Suprapubic skin (tissue), 4 donors: ENCODE data around the gene PRMT7. TPM values are rescaled to one million over a fixed set of nuclear protein-coding genes. Genes with fewer than 3 reads are reported as not detected.

ENCODE experiments used
- DNase-seq, 2 donors: peaks; one replicate each; pipeline ENCODE4 v3.0.0-alpha.2; 2019; ENCODE audit warnings: low spot score in 2 of 2
- H3K27ac ChIP-seq: fragments of 200-600 bp; sonication (generic); one replicate; pipeline ENCODE4 v1.5.1; 2019
- H3K27me3 ChIP-seq: fragments of 200-600 bp; sonication (generic); one replicate; pipeline ENCODE4 v1.5.1; 2019
- H3K36me3 ChIP-seq: fragments of 200-600 bp; sonication (generic); one replicate; pipeline ENCODE4 v1.5.1; 2019
- H3K4me1 ChIP-seq: fragments of 200-600 bp; sonication (generic); one replicate; pipeline ENCODE4 v1.5.1; 2019
- H3K4me3 ChIP-seq: fragments of 200-600 bp; sonication (generic); one replicate; pipeline ENCODE4 v1.5.1; 2019; ENCODE audit warnings: mild to moderate bottlenecking
- H3K9me3 ChIP-seq: fragments of 200-600 bp; sonication (generic); one replicate; pipeline ENCODE4 v1.5.1; 2019
- EP300 ChIP-seq: sonication (generic); formaldehyde crosslinking; IDR thresholded peaks from one replicate; pipeline ENCODE4 v1.6.1; 2017; ENCODE audit warnings: antibody characterized with exemption
- POLR2A ChIP-seq, 2 donors: fragments of 450-650 bp; IDR thresholded peaks; one replicate each; pipeline ENCODE4 v1.6.1; 2017; ENCODE audit warnings: antibody characterized with exemption in 2 of 2, mild to moderate bottlenecking in 2 of 2, moderate library complexity in 2 of 2
- POLR2AphosphoS5 ChIP-seq, 3 donors: sonication (generic); formaldehyde crosslinking; IDR thresholded peaks; one replicate each; pipeline ENCODE4 v1.6.1; 2017; ENCODE audit warnings: antibody characterized with exemption in 3 of 3
- WGBS: methylation state at CpG from one replicate; pipeline ENCODE4 v1.1.5; 2018; 5-methylcytosine and 5-hydroxymethylcytosine counted together
- total RNA-seq, 4 donors: library from RNA; depleted of rRNA; stranded (reverse); fragments of >200 nt; gene quantifications; one replicate each; pipeline ENCODE4 v1.1.0, GENCODE V29; 2016
- TF ChIP-seq, protein P1 (sequence below), 2 donors: fragments of 200-600 bp in 1 of 2; fragments of 450-650 bp in 1 of 2; sonication (generic) in 1 of 2; IDR thresholded peaks; one replicate each; pipeline ENCODE4 v1.5.1; 2016 to 2019; ENCODE audit warnings: antibody characterized with exemption in 2 of 2, mild to moderate bottlenecking in 1 of 2, moderate library complexity in 1 of 2

The PRMT7 gene
- total RNA-seq, 4 donors from 2014 or later: 38.8 to 101 (median 69.9) TPM

DNA sequence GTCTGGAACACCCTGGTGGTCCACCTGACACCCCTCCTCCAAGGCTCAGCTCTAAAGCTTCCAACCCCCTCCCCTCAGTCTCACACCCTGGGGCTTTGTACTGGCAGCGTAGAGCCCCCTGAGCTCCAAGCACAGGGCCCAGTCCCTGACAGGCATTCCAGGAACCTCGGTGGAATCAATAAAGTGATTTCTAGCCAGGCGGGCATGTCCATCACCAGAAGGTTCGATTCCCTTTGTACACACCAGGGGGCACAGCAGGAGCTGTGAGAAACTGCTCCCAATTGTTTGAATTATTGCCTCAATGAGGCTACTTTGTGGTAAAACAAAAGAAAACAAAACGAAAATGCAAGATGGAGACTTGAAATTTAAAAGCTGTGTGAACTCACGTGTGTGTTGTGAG is 85.7 kb downstream of the PRMT7 start:
- DNase-seq: no peak
- no peaks in the 10 kb centered on the region for H3K9me3 ChIP-seq
- WGBS: 35% methylated on average over 6 of the region's 6 CpGs

DNA sequence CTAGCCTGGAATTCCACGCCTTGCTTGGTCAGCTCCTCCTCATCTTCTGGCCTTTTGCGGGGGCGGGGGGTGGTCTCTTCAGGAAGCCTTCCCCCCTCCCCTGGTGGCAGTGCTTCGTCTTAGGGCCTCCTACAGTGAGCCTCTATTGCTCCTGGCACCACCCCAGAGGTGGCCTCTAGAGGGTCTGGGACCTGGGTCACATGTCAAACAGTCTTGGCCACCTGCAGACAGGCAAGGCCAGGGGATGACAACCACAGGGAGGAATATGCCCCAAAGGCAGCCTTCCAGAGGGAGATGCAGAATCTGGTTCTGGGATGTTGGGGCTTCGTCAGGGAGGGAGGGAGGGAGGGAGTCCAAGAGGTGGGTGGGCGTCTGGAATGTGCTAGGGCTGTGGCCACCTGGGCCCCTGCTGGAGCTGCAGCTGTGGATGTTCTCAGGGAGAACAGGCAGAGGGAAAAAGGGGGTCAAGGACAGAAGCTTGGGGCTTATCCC is 86.9 kb downstream of the PRMT7 start:
- Histone ChIP-seq H3K27ac (no peak overlapping the region), H3K27me3 (no peaks in the 10 kb centered on the region), H3K9me3 (no peaks in the 10 kb centered on the region), H3K4me1 (no peaks in the 10 kb centered on the region), H3K36me3 (no peaks in the 10 kb centered on the region), H3K4me3 (no peak overlapping the region)
- TF ChIP-seq, protein P1, sequence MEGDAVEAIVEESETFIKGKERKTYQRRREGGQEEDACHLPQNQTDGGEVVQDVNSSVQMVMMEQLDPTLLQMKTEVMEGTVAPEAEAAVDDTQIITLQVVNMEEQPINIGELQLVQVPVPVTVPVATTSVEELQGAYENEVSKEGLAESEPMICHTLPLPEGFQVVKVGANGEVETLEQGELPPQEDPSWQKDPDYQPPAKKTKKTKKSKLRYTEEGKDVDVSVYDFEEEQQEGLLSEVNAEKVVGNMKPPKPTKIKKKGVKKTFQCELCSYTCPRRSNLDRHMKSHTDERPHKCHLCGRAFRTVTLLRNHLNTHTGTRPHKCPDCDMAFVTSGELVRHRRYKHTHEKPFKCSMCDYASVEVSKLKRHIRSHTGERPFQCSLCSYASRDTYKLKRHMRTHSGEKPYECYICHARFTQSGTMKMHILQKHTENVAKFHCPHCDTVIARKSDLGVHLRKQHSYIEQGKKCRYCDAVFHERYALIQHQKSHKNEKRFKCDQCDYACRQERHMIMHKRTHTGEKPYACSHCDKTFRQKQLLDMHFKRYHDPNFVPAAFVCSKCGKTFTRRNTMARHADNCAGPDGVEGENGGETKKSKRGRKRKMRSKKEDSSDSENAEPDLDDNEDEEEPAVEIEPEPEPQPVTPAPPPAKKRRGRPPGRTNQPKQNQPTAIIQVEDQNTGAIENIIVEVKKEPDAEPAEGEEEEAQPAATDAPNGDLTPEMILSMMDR (IDR thresholded peaks at IDR 0.05): no peak
- TF ChIP-seq POLR2A (IDR thresholded peaks at IDR 0.05) (no peak), EP300 (no peak), POLR2AphosphoS5 (IDR thresholded peaks at IDR 0.05) (no peak)
- 77% methylated on average over 6 of the region's 6 CpGs for WGBS
- no peak for DNase-seq

More for the DNA sequence above, 85.7 kb downstream of the PRMT7 start:
- TF ChIP-seq, protein P1 (IDR thresholded peaks at IDR 0.05): peak; percentile 27 to 45
- no peak for TF ChIP-seq EP300
- no peak for TF ChIP-seq POLR2AphosphoS5 (IDR thresholded peaks at IDR 0.05)
- TF ChIP-seq POLR2A (IDR thresholded peaks at IDR 0.05): no peak
- Histone ChIP-seq H3K36me3 (no peaks in the 10 kb centered on the region), H3K4me3 (no peak overlapping the region), H3K27ac (no peak overlapping the region), H3K4me1 (no peaks in the 10 kb centered on the region), H3K27me3 (no peaks in the 10 kb centered on the region)

- 100% methylated on average over 3 of the region's 3 CpGs for WGBS
- Histone ChIP-seq H3K27ac (no peak overlapping the region), H3K27me3 (no peaks in the 10 kb centered on the region), H3K4me3 (no peak overlapping the region), H3K9me3 (no peaks in the 10 kb centered on the region), H3K4me1 (no peaks in the 10 kb centered on the region), H3K36me3 (no peaks in the 10 kb centered on the region)
- TF ChIP-seq, protein P1 (IDR thresholded peaks at IDR 0.05): no peak
- TF ChIP-seq POLR2A (IDR thresholded peaks at IDR 0.05) (no peak), POLR2AphosphoS5 (IDR thresholded peaks at IDR 0.05) (no peak), EP300 (no peak)
- no peak for DNase-seq
Measured at GRCh38 chr16:68399456-68399855, 88.6 kb downstream of the PRMT7 start.

- DNase-seq: no peak
- no peak overlapping the region for H3K4me3 ChIP-seq
- H3K4me1 ChIP-seq: no peaks in the 10 kb centered on the region
- no peaks in the 10 kb centered on the region for H3K27me3 ChIP-seq
- no peak overlapping the region for H3K27ac ChIP-seq
- H3K36me3 ChIP-seq: no peaks in the 10 kb centered on the region
- H3K9me3 ChIP-seq: no peaks in the 10 kb centered on the region
- TF ChIP-seq, protein P1 (IDR thresholded peaks at IDR 0.05): no peak
- TF ChIP-seq EP300 (no peak), POLR2A (IDR thresholded peaks at IDR 0.05) (no peak), POLR2AphosphoS5 (IDR thresholded peaks at IDR 0.05) (no peak)
- WGBS: 81% methylated on average over 5 of the region's 5 CpGs
Measured at GRCh38 chr16:68400083-68400923, 89.5 kb downstream of the PRMT7 start.

DNA sequence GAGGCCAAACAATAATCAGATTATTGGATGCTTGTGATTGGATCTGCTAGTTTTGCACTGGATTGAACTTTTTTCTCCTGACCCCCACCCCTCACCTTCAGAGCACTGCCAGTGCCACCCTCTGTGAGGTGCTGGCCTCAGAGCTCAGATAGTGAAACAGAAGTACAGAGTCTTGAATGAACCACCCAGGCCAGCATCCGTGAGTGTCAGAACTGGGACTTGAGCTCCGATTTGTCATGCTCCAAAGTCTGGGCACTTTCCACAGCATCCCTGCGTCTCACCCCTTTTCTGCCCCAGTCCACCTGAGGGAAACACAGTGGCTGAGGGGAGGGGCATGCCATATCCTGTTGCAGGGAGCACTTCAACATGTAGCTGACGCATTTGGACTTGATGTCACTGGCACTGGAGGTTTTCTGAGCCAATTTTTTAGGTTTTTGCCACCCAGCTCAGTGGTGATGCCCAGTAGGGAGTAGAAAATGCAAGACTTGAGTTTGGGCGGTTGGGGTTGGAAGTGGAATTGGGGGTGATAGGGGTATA is 90.2 kb downstream of the PRMT7 start:
- Histone ChIP-seq H3K27ac (no peak overlapping the region), H3K36me3 (no peaks in the 10 kb centered on the region), H3K4me3 (no peak overlapping the region), H3K27me3 (no peaks in the 10 kb centered on the region), H3K9me3 (no peaks in the 10 kb centered on the region), H3K4me1 (no peaks in the 10 kb centered on the region)
- 73% methylated on average over 4 of the region's 5 CpGs for WGBS
- DNase-seq: no peak
- no peak for TF ChIP-seq EP300
- TF ChIP-seq POLR2A (IDR thresholded peaks at IDR 0.05): no peak
- TF ChIP-seq, protein P1 (IDR thresholded peaks at IDR 0.05): no peak
- TF ChIP-seq POLR2AphosphoS5 (IDR thresholded peaks at IDR 0.05): no peak
